DOHH2 (cell line): ENCODE measurements around the gene GLIS2.

Source experiments
- EZH2phosphoT487 ChIP-seq: fragments of 200-600 bp; sonication (generic); IDR thresholded peaks from 2 replicates; pipeline ENCODE4 v1.6.1; 2017; ENCODE audit warnings: borderline replicate concordance, mild to moderate bottlenecking, antibody characterized with exemption, low read length, moderate library complexity, mixed read lengths
- TF ChIP-seq, protein P1 (sequence below): fragments of 200-600 bp; sonication (generic); IDR thresholded peaks from one replicate; pipeline ENCODE4 v1.5.1; 2014; ENCODE audit warnings: antibody characterized with exemption, mild to moderate bottlenecking, low read depth, low read length; ENCODE audit not compliant: poor library complexity, severe bottlenecking

DNA sequence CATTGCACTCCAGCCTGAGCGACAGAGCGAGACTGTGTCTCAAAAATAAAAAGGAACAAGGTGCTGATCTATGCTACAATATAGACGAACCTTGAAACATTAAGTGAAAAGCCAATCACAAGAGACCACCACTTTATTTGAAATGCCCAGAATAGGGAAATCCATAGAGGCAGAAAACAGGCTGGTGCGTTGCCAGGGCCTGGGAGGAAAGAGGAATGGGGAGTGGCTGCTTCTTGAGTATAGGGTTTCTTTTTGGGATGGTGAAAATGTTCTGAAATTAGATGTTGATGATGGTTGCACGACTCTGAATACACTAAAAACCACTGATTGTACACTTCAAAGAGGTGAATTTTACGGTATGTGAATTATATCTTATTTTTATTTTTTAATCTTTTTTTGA, 20.3 kb upstream of the GLIS2 start:
- TF ChIP-seq, protein P1, sequence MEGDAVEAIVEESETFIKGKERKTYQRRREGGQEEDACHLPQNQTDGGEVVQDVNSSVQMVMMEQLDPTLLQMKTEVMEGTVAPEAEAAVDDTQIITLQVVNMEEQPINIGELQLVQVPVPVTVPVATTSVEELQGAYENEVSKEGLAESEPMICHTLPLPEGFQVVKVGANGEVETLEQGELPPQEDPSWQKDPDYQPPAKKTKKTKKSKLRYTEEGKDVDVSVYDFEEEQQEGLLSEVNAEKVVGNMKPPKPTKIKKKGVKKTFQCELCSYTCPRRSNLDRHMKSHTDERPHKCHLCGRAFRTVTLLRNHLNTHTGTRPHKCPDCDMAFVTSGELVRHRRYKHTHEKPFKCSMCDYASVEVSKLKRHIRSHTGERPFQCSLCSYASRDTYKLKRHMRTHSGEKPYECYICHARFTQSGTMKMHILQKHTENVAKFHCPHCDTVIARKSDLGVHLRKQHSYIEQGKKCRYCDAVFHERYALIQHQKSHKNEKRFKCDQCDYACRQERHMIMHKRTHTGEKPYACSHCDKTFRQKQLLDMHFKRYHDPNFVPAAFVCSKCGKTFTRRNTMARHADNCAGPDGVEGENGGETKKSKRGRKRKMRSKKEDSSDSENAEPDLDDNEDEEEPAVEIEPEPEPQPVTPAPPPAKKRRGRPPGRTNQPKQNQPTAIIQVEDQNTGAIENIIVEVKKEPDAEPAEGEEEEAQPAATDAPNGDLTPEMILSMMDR, result no peak
- no peak for TF ChIP-seq EZH2phosphoT487
